HG03039 (cell line): Measurements from ENCODE around the gene IL31.

ENCODE experiments used
- ATAC-seq: cut with Tn5 transposase; IDR thresholded peaks from one replicate; pipeline ENCODE4 v1.9.1; 2021; ENCODE audit warnings: mild to moderate bottlenecking, moderate library complexity; ENCODE audit not compliant: unreplicated experiment

Gene IL31

GRCh38 chr12:122159882-122160281 lies 14.1 kb downstream of the IL31 start:
- no peak for ATAC-seq

- ATAC-seq: no peak
Measured at GRCh38 chr12:122158700-122159285, 15.2 kb downstream of the IL31 start.

DNA sequence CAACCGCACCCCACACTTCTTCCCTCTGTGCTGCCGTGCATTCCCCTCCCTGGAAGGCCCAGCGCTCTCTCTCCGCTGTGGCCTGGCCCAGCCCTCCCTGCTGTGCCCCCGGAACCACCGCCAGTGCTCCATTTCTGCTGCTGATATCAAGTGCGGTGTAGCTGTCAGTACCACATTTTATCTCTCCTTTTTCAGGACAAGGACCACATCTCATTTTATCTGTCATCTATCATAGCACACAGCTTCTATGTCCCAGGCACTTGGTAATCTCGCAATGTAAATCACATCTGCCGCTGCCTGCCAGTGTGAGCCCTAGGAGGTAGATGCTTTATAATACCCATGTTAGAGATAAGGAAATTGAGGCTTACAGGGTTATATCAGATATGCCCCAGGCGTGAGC lies 18.3 kb downstream of the IL31 start:
- ATAC-seq: no peak

DNA sequence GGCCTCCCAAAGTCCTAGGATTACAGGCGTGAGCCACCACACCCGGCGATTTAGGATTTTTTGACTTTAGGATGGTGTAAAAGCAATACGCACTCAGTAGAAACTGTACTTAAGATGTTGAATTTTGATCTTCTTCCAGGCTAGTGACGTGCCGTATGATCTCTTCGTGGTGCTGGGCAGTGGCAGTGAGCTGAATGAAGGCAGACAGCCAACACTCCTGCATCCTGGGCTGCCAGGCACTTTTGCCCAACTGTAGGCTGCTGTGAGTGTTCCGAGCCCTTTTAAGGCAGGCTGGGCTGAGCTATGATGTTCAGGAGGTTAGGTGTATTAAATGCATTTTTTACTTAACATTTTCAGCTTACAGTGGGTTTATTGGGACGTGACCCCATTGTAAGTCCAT lies 21.3 kb downstream of the IL31 start:
- ATAC-seq: no peak

DNA sequence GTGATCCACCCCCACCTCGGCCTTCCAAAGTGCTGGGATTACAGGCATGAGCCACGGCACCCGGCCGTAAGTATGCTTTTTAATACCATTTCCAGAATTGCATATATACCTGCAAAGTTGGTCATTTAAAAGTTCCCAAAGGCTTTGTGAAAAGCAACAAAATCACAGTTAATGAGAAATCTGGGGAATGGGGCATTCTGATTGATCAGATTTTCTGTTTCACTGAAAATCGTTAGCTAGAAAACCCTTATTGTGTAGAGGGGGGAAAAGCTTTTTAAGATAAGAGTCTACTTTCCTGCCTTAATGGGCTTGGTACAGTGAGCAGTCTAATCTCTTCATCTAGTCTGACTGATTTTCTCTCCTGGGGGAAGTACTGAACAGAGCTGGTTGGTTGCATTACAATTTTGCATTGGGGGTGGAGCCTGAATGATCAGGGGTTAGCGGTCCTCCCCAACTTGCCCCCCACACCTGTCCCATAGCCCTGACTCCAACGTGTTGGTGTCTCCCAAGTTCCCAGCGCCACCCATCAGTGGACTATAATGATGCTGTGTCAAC lies 23.8 kb downstream of the IL31 start:
- no peak for ATAC-seq

DNA sequence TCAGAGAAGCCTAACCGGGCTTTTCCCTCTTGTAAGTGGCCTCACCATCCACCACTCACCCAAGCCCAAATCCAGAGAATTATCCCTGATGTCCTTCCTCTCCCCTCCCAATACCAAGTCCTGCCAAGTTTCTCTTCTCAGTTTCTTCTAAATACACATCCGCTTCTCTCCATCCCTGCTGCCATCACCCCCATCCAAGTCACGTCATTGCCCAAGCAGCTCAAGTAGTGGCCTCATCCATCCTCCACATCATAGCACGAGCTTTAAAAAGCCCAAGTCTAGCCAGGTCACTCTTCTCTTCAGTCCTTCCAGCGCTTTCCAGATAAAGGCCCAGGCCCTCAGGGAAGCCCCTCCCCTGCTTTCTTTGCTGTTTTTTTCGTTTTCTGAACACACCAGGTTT lies 25.4 kb downstream of the IL31 start:
- no peak for ATAC-seq

- no peak for ATAC-seq
Measured at GRCh38 chr12:122147514-122148290, 26.3 kb downstream of the IL31 start.

DNA sequence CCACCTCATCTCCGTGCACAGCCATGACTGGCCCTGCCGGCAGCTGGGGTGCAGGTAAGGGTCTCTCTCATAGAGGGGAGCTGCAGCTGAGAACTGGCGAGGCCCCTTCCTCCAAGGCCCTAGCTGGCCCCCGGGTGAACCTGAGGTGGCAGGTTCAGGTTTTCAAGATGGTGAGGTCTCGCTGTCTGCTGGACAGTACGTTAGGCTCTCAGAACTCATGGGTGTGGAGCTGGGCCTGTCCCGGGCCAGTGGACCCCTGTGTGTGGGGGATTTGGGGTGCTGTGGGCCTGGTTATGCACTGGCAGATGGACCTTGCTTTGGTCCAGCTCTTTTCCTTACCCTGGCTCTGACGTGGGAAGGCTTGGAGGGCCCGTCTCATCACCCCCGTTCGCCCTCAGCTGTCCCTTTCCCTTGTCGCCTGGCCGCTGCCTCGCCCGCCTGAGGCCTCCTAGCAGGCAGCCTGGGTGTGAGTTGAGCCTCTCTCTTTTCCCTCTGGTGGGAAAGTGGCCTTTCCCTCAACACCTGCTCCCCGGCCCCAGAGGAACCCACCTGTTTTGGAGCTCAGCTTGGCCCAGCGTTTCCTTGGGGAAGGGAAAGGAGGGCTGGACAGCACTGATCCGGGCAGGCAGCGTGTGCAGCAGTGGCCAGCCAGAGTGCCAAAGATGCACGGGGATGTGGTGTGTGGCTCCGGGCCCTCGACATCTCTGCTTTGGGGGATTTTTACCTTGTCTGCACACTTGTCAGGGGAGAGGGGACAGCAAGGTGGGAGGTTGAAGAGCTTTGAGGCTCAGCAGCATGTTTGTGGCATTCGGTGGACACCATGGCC lies 28.3 kb downstream of the IL31 start:
- no peak for ATAC-seq

DNA sequence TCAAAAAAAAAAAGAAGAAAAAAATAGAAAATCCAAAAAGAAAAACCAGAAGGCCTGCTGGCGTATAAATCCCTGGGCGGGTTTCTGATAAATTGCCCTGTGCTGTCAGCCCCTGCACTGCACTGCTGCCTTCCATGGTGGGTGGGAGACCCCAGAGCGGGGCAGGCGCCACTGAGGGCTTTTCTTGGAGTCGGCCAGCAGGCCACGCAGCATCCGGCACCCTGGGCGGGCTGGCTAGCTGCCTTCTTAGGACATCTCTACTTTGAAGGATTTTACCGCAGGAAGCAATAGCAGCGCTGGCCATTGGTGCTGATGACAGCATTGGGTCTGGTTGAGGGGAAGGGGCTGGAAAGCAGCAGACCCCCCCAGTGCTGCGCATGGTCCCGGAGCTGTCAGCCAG lies 29.1 kb downstream of the IL31 start:
- ATAC-seq: no peak

DNA sequence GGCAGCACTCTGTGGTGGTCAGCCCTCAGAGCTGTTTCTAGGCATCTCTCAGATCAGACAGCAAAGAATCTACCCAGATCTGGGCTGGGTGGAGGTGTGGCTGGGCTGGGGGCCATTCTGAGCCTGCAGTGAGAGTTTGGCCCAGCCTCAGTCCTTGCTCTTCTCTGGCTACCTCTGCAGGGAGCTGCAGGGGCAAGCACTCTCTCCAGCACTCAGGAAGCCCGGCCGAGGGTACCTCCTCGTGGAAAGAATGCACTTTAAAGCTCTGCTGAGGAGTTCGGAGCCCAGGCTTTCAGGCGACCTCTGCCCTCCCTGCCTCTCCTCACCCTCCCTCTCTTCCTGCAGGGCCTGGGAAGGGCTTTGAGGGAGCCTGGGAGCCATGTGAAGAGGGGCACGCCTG lies 31.2 kb downstream of the IL31 start:
- no peak for ATAC-seq

DNA sequence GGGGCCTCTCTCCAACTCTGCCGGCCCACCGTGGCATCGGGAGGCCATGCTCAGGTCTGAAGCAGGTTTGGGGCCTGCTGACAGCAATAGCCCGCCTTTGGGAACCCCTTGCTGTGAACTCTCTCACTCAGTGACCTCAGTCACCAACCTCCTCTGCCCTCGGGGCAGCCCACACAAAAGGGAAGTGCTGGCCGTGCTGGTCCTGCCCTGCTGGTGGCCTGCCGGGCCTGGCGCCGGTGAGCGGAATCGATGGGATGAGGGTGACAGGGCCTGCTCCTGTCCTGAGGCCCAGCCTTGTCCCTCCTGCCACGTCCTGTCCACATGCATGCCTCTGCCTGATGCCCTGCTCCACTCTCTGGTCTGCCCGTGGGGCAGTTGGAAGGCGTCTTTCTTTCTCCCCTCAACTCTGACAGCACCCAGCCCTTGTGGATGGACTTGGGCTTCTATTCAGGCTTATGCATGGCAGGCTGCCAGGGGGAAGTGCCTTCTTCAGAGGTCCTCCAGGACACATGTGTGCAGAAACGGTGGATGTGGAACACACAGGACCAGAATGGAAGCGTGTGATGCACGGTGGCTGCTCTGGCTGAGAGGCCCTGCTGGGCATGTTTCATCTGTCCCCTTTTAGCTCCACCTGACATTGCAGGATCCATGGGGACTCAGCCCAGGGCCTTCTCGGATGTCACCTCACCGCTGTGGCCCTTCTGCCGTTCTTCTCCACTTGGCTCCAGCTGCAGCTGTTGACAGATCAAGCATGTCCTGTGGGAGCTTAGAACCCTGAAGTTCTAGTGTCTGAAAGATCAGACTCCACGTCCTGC lies 31.9 kb downstream of the IL31 start:
- ATAC-seq: no peak

GRCh38 chr12:122140467-122141257 lies 33.4 kb downstream of the IL31 start:
- no peak for ATAC-seq

GRCh38 chr12:122139941-122140340 lies 34.1 kb downstream of the IL31 start:
- no peak for ATAC-seq

DNA sequence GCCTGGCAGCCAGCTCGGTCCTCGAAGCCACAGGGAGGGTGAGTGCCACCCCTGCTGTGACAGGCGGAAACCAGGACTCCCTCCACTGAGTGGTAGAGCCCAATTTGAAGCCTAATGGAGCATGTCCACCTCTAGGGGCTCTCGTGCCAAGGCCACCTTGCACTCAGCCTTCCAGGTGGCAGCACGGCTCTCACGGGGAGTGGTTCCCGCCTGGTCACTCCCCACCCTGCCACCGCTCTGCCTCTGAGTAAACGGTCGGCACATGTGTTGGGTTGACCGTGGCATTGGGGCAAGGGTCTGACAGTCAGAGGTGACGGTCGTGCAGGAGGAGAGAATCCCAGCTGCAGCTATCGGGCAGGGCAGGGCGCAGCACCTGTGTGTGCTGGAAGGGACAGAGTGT lies 34.8 kb downstream of the IL31 start:
- no peak for ATAC-seq

DNA sequence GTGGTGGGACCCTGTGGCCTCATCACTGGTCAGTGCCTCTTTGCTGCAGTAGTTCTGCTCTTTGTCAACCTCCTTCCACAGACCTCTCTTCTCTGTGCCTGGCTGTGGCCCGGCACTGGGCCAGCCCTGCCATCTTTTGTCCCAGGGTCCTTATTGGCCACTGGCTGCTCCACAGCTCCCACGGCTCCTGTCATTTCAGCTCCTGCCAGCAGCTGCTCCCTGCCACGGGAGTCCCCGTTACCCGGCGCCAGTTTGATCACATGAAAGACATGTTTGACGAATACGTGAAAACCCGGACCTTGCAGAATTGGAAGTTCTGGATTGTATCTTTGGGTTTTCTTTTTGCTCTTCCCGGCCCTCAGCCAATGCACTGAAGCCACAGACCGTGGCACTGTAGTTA lies 35.4 kb downstream of the IL31 start:
- no peak for ATAC-seq

DNA sequence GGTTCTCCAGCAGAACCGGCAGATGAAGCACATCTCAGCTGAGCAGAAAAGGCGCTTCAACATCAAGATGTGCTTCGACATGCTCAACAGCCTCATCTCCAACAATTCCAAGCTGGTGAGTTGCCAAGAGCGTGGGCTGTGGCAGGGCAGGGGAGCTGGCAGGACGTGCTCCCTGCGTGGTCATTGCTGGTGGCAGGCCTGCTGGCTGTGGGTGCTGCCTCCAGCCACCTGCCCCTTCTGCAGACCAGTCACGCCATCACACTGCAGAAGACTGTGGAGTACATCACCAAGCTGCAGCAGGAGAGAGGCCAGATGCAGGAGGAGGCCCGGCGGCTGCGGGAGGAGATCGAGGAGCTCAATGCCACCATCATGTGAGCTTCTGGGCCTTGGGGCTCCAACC lies 35.8 kb downstream of the IL31 start:
- ATAC-seq: no peak

DNA sequence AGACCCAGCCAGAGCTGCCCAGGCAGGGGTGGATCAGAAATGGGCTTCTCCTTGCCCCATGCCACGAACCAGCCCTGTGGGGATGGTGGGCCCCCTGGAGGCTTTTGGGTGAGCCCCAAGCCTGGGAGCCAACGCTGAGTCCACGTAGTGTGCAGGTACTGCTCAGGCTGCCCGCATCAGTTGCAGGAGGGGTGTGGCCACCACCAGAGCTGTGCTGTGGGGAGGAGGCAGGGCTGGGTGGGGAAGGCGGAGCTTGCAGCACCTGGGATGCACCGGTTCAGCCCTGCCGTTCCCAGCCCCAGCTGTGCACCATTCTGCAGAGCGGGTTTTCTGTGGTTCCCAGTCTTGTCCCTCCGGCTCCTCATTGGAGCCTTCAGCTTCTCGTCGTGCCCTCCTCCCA lies 36.3 kb downstream of the IL31 start:
- ATAC-seq: no peak

DNA sequence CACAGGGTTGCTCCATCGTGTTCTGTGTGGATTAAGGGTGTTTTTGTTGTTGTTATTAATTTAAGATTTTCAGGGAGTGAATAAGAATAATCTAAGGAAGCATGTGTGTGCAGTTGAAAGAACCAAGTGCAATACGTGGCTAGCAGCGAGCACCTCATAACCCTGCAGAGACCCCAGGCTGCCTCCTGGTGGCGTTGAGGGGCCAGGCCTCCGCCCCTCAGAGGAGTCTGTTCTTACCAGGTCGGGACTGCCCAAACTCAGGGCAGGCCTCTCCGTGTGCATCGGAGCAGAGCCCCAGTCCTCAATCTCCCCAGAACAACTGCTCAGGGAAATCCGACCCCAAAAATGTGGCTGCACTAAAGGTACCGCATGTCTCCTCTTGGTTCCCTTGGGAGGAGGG lies 36.8 kb downstream of the IL31 start:
- no peak for ATAC-seq

- ATAC-seq: no peak
Measured at GRCh38 chr12:122135437-122136031, 38.5 kb downstream of the IL31 start.
